GM23248 (cell line): ENCODE results near the gene STAMBPL1.

Source experiments
- EZH2 ChIP-seq: fragments of 200-600 bp; sonication (generic); IDR thresholded peaks from 2 replicates; pipeline ENCODE4 v1.6.1; 2018; ENCODE audit warnings: antibody characterized with exemption, mild to moderate bottlenecking; ENCODE audit not compliant: insufficient read depth, poor library complexity, severe bottlenecking
- EZH2phosphoT487 ChIP-seq: fragments of 200-600 bp; sonication (generic); IDR thresholded peaks from 2 replicates; pipeline ENCODE4 v1.6.1; 2018; ENCODE audit warnings: antibody characterized with exemption, moderate library complexity, mild to moderate bottlenecking, low read depth; ENCODE audit not compliant: insufficient read depth

DNA sequence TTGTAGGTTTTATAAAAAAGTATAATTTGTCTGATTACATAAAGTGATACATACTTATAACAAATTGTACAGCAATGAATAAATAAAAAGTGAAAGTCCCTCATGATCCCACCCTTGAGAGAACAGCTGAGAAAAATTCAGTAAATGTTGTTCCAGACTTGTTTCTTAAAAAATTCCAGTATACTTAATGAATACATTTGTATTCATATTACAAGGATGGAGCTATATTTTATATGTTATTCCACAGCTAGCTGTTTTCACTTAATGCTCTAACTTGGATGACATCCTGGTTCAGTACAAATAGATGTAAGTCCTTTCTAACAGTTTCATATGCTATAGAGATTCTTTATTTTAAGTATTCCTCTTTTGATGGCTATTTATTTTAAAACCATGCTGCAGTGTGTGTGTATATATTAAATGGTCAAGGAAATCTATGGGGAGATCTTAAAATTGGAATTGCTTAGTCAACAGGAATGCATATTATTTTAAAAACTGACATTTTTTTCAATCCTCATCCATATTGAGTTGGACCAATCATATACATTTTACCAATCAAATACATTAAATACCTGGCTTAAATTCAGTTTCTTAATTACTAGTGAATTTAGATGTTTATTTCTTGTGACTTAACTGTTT, 8.9 kb downstream of the STAMBPL1 start:
- TF ChIP-seq EZH2: no peak
- no peak for TF ChIP-seq EZH2phosphoT487
